Fibroblast of lung (primary cell): ENCODE data around the gene PTPRM.

Experiments used
- CTCF ChIP-seq, 2 donors: IDR thresholded peaks in 1 of 2; conservative IDR thresholded peaks in 1 of 2; 1 replicate in 1 of 2; 2 replicates in 1 of 2; pipeline ENCODE4 v1.5.1; 2011 to 2012; ENCODE audit warnings: low read length in 2 of 2, control low read depth in 1 of 2, inconsistent platforms in 1 of 2, low read depth in 1 of 2, mild to moderate bottlenecking in 1 of 2
- EZH2 ChIP-seq: IDR thresholded peaks from 2 replicates; pipeline ENCODE4 v1.5.1; 2012; ENCODE audit warnings: low read length, control low read depth, mild to moderate bottlenecking; ENCODE audit errors: missing control alignments

- TF ChIP-seq CTCF (conservative IDR thresholded peaks at IDR 0.05 in 1 of 2, IDR thresholded peaks at IDR 0.05 in 1 of 2; ENCODE audit: low read depth in 1 of 2, low read length in 2 of 2) = no peak
- TF ChIP-seq EZH2 = no peak
Observed at GRCh38 chr18:8107426-8107825, 540.3 kb downstream of the PTPRM start.
